PC-9 (cell line): ENCODE data around the gene BTN2A1. TPM values are rescaled to one million over a fixed set of nuclear protein-coding genes. Genes with fewer than 3 reads are reported as not detected.
"Not testable (repeated sequence)": the region's sequence is repeated elsewhere in the genome, so short reads cannot be mapped to it uniquely, and the experiment has no call there.

Experiments
- BruUV-seq: library from RNA; stranded (reverse); fragments of 400-500 nt; replicated peaks from 2 replicates; lab custom pipeline; 2021; lab: Mats Ljungman, UMichigan
- CTCF ChIA-PET: fragments of 300-600 bp; sonication (Branson Sonifier 250); formaldehyde crosslinking; loops from one replicate; lab custom pipeline; 2022; ENCODE audit warnings: antibody characterized with exemption; lab: Charles Lee
- POLR2A ChIA-PET: fragments of 300-600 bp; sonication (Branson Sonifier 250); formaldehyde crosslinking; loops from one replicate; lab custom pipeline; 2022; ENCODE audit warnings: antibody characterized with exemption; ENCODE audit not compliant: unreplicated experiment; lab: Charles Lee
- DNase-seq, 2 experiments: peaks; one replicate each; pipeline versions ENCODE4 v3.0.0 to v3.0.0-alpha.2; 2015 to 2022; ENCODE audit warnings: mixed read lengths in 1 of 2
- H2AFZ ChIP-seq: fragments of 200-600 bp; sonication (generic); 2 replicates; pipeline ENCODE4 v1.8.1; 2017; ENCODE audit warnings: antibody characterized with exemption
- H3F3A ChIP-seq: fragments of 200-600 bp; sonication (generic); 2 replicates; pipeline ENCODE4 v1.8.1; 2017; ENCODE audit warnings: antibody characterized with exemption, mild to moderate bottlenecking, low read depth; ENCODE audit not compliant: insufficient read depth
- H3K27ac ChIP-seq: fragments of 200-600 bp; sonication (generic); 2 replicates; pipeline ENCODE4 v1.6.1; 2016; ENCODE audit warnings: mixed run types
- H3K27me3 ChIP-seq: fragments of 200-600 bp; sonication (generic); 2 replicates; pipeline ENCODE4 v1.6.1; 2016; ENCODE audit warnings: low read depth, mixed run types; ENCODE audit not compliant: insufficient read depth
- H3K36me3 ChIP-seq: fragments of 200-600 bp; sonication (generic); 2 replicates; pipeline ENCODE4 v1.6.1; 2016; ENCODE audit warnings: low read depth, mixed run types
- H3K4me1 ChIP-seq: fragments of 200-600 bp; sonication (generic); replicated peaks from 2 replicates; pipeline ENCODE4 v1.6.1; 2016; ENCODE audit warnings: mixed run types; ENCODE audit not compliant: insufficient read depth
- H3K4me2 ChIP-seq: fragments of 200-600 bp; sonication (generic); 2 replicates; pipeline ENCODE4 v1.6.1; 2017; ENCODE audit warnings: mixed run types
- H3K4me3 ChIP-seq: fragments of 200-600 bp; sonication (generic); 2 replicates; pipeline ENCODE4 v1.6.1; 2016; ENCODE audit warnings: mixed run types
- H3K79me2 ChIP-seq: fragments of 200-600 bp; sonication (generic); 2 replicates; pipeline ENCODE4 v1.6.1; 2017; ENCODE audit warnings: low read depth, mixed run types
- H3K9me2 ChIP-seq: fragments of 200-600 bp; sonication (generic); 2 replicates; pipeline ENCODE4 v1.8.1; 2017; ENCODE audit warnings: mild to moderate bottlenecking; ENCODE audit not compliant: insufficient read depth
- H3K9me3 ChIP-seq: fragments of 200-600 bp; sonication (generic); 2 replicates; pipeline ENCODE4 v1.8.1; 2016; ENCODE audit warnings: low read depth; ENCODE audit not compliant: insufficient read depth
- H4K20me1 ChIP-seq: fragments of 200-600 bp; sonication (generic); 2 replicates; pipeline ENCODE4 v1.8.1; 2017; ENCODE audit not compliant: insufficient read depth
- CTCF ChIP-seq: fragments of 200-600 bp; sonication (generic); conservative IDR thresholded peaks from 2 replicates; pipeline ENCODE4 v1.6.1; 2017; ENCODE audit warnings: mixed run types, antibody characterized with exemption, mild to moderate bottlenecking, moderate library complexity
- EZH2 ChIP-seq: fragments of 200-600 bp; sonication (generic); IDR thresholded peaks from 2 replicates; pipeline ENCODE4 v1.8.0; 2017; ENCODE audit warnings: antibody characterized with exemption, low read depth
- intact Hi-C: fragments of 100-400 bp; cut with micrococcal nuclease; formaldehyde crosslinking; loops from one replicate; pipeline ENCODE4 v1.10.0; 2022; ENCODE audit not compliant: unreplicated experiment
- total RNA-seq: library from RNA; stranded (reverse); gene quantifications from 2 replicates; pipeline ENCODE4 v1.2.3, GENCODE V29; 2021

The BTN2A1 gene
- total RNA-seq, 1 experiment from 2014 or later: 19.5 TPM

GRCh38 chr6:26430787-26431186 lies 27.0 kb upstream of the BTN2A1 start:
- no peaks in the 10 kb centered on the region for H3K36me3 ChIP-seq
- H4K20me1 ChIP-seq: no peaks in the 10 kb centered on the region
- H3K4me2 ChIP-seq: no peak overlapping the region
- H2AFZ ChIP-seq: no peak overlapping the region
- intact Hi-C loops: no loop called here
- TF ChIP-seq CTCF (no peak), EZH2 (no peak)
- no peaks in the 10 kb centered on the region for H3K4me1 ChIP-seq
- no peaks in the 10 kb centered on the region for H3F3A ChIP-seq
- ChIA-PET CTCF (no interaction called here), POLR2A (no interaction called here)
- peaks cover 4% of the 10 kb centered on the region; the same call in 1 of the 2 replicates for H3K9me3 ChIP-seq
- DNase-seq: no peak
- H3K27me3 ChIP-seq: no peaks in the 10 kb centered on the region
- no peaks in the 10 kb centered on the region for H3K79me2 ChIP-seq
- H3K9me2 ChIP-seq: no peaks in the 10 kb centered on the region
- no peak overlapping the region for H3K27ac ChIP-seq
- no TSS peak for BruUV-seq
- H3K4me3 ChIP-seq: no peak overlapping the region

- intact Hi-C loops: no loop called here
- H2AFZ ChIP-seq: no peak overlapping the region
- DNase-seq: no peak
- no peaks in the 10 kb centered on the region for H3K79me2 ChIP-seq
- H3K4me3 ChIP-seq: no peak overlapping the region
- no peaks in the 10 kb centered on the region for H4K20me1 ChIP-seq
- TF ChIP-seq CTCF (no peak), EZH2 (no peak)
- no peaks in the 10 kb centered on the region for H3K9me2 ChIP-seq
- CTCF ChIA-PET: no interaction called here
- H3K27ac ChIP-seq: no peak overlapping the region
- no peaks in the 10 kb centered on the region for H3K36me3 ChIP-seq
- no peaks in the 10 kb centered on the region for H3F3A ChIP-seq
- H3K4me2 ChIP-seq: no peak overlapping the region
- no peaks in the 10 kb centered on the region for H3K27me3 ChIP-seq
- BruUV-seq: no TSS peak
- peaks cover 4% of the 10 kb centered on the region; the same call in 1 of the 2 replicates for H3K9me3 ChIP-seq
- H3K4me1 ChIP-seq: no peaks in the 10 kb centered on the region
- POLR2A ChIA-PET: no interaction called here
Observed at GRCh38 chr6:26431258-26432172, 26.2 kb upstream of the BTN2A1 start.

GRCh38 chr6:26432627-26433201 lies 25.0 kb upstream of the BTN2A1 start:
- no peaks in the 10 kb centered on the region for H3K27me3 ChIP-seq
- no peaks in the 10 kb centered on the region for H3F3A ChIP-seq
- no peak overlapping the region for H3K4me2 ChIP-seq
- no peak overlapping the region for H3K27ac ChIP-seq
- no peaks in the 10 kb centered on the region for H3K9me2 ChIP-seq
- H2AFZ ChIP-seq: no peak overlapping the region
- no peak for DNase-seq
- no peaks in the 10 kb centered on the region for H4K20me1 ChIP-seq
- intact Hi-C loops: no loop called here
- CTCF ChIA-PET: no interaction called here
- POLR2A ChIA-PET: interaction anchor here (0.5 kb wide), 1 partner anchor 149 kb away, joined by 20 read pairs; no protein-coding TSS in a partner anchor
- no peak for TF ChIP-seq EZH2
- TF ChIP-seq CTCF: no peak
- H3K4me1 ChIP-seq: no peaks in the 10 kb centered on the region
- no peak overlapping the region for H3K4me3 ChIP-seq
- H3K36me3 ChIP-seq: no peaks in the 10 kb centered on the region
- BruUV-seq: no TSS peak
- no peaks in the 10 kb centered on the region for H3K79me2 ChIP-seq
- peaks cover 4% of the 10 kb centered on the region; the same call in 1 of the 2 replicates for H3K9me3 ChIP-seq

GRCh38 chr6:26433680-26434079 lies 24.1 kb upstream of the BTN2A1 start:
- H4K20me1 ChIP-seq, H2AFZ ChIP-seq, H3K9me2 ChIP-seq, H3K27me3 ChIP-seq, CTCF ChIA-PET, H3K36me3 ChIP-seq, H3K79me2 ChIP-seq, H3K4me1 ChIP-seq, DNase-seq, intact Hi-C loops, H3K27ac ChIP-seq, H3K4me2 ChIP-seq, H3K9me3 ChIP-seq, H3K4me3 ChIP-seq, H3F3A ChIP-seq, BruUV-seq, POLR2A ChIA-PET: not testable (repeated sequence)
